GM21381 (cell line): ENCODE data around the gene C1orf50.
A peak's percentile ranks its signal among the peaks of the same experiment; 100 is the strongest.

Source experiments
- ATAC-seq: cut with Tn5 transposase; IDR thresholded peaks from one replicate; pipeline ENCODE4 v1.9.1; 2021; ENCODE audit warnings: mild to moderate bottlenecking, moderate library complexity; ENCODE audit not compliant: unreplicated experiment

The C1orf50 gene

DNA sequence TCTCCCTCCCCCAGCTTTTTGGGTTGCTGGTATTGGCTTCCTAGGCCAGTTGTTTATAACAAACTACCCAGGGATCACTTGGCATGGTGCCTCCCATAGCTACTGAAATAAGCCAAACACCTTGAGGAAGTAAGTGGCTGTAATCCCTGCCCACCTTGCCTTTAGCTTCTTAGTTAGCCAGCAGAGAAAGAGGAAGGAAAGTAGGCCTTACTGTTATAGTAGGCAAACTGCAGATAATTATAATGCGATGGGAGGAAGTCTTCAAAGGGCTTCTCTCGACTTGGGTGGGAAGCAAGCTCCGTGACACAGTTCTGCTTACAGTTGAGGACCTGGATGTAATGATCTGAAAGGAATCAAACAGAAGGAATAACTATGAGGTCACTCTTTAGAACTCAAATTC lies 8.4 kb upstream of the C1orf50 start:
- ATAC-seq = no peak

DNA sequence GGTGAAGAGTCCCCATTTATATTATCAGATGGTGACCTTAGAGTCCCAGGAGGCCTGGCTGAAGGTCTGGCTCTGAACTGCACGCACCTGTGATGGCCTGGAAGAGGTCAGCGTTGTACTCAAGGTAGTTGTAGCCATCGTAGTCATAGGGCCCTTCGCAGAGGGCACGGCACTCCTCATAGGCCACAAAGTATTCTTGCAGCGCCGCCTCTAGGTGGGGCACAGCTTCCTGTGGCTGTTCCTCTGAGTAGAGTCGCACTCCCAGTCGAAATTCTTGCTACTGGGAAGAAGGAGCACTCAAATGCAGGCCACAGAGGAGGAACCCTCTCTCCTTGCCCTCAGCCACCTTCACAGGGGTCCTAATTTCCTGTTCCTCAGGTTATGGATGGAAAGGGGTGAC lies 7.9 kb upstream of the C1orf50 start:
- ATAC-seq = no peak

DNA sequence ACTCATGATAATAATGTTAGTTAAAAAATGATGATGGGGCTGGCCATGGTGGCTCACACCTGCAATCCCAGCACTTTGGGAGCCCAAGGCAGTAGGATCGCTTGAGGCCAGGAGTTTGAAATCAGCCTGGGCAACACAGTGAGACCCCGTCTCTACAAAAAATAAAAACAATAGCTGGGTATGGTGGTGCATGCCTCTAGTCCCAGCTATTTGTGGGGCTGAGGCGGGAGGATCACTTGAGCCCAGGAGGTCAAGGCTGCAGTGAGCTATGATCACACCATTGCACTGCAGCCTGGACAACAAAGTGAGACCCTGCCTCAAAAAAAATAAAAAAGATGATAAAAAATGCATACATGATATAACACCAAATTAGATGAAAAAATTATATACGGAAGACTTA lies 5.5 kb upstream of the C1orf50 start:
- no peak for ATAC-seq

DNA sequence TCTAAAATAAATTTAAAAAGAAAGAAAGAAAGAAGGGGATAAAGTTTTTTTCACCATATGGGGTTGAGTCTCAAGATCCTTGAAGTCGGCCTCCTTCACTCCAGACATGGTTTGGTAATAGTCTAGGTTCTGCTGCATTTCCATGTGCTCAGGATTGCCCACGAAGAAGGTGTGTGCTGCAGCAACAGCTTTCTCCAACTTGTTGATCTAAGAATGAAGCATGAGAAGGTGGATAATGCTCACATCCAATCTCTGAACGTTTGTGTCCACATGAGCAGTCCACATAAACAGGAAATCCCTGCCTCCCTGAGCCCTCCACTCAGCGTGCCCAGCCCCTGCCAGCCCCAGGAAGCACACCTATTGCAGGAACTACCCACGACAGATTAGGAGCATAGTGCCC lies 4.8 kb upstream of the C1orf50 start:
- ATAC-seq = no peak

DNA sequence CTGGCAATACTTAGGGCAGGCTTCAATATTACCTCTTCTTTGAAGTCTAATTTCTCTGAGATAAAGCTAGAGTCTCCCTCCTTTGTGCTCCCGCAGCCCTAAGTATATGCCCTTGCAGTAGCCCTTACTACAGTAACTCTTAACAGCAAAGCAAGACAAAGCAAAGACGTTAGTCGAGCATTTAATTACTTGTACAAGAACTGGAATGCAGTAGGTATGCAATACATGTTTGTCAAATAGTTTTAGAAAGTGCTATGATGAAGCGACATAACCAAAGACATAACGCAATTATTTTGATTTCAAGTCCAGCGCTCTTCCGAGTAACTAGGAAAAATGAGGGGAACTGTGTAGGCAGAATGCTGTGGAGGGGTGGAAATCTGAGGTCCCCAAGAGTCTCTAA lies 1.8 kb upstream of the C1orf50 start:
- no peak for ATAC-seq

DNA sequence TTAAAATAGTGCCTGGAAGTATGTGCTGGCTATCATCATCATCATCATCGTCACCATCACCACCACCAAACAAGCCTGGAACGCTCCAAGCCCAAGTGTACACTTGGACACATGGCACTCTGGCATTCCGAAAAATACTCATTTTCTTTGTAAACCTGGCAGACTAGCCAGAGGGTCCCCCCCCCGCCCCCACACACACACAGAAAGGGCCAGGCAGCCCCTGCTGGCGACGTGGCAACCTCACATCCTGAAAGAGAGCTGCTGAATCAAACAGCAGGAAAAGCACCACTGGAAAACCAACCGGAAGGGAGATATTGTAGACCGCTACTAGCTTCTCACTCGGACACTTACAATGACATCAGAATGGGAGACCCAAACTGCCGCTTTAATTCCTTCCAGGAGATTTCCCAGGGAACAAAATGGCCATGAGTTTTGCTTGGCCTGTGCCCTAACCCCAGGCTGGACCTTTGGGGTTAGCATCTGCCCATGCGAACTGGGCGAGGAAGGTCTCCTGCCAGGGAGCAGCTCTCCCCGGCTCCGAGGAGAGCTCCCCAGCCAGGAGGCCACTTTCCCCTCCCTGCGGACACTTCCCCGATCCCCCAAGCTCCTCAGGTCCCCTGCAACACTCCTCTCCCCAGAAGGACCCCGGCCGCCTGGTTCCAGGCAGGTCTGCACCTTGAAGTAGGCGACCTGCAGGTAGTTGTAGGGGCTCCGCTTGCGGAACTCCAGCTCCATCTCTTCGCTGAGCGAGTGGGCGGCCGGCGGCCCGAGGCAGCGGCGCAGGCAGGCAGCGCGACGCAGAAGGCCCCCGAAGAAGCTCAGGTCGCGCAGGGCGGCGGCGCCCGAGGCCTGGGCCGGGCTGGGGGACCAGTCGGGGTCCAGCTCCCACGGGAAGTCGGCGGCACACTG lies 963 bp upstream of the C1orf50 start:
- peak; percentile 14 for ATAC-seq

DNA sequence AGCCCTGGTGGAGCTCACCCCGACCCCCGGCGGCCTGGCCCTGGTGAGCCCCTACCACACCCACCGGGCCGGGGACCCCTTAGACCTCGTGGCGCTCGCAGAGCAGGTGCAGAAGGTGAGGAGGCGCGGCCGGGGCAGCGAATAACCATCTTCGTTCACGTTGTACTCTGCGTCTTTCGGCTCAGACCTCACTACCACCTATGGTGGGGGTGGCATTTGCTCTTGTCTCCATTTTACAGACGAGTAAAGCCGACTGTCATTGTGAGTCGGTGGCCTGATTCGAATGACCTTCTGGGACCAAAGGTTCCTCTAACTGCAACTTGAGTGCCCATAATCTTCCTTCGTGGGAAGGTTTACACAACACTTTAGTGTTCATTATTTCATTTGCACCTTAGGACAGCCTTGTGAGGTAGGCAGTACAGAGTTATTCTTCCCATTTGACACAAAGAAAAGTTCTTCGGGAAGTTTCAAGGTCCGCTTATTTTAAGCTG lies 506 bp downstream of the C1orf50 start:
- ATAC-seq = peak; percentile 29

DNA sequence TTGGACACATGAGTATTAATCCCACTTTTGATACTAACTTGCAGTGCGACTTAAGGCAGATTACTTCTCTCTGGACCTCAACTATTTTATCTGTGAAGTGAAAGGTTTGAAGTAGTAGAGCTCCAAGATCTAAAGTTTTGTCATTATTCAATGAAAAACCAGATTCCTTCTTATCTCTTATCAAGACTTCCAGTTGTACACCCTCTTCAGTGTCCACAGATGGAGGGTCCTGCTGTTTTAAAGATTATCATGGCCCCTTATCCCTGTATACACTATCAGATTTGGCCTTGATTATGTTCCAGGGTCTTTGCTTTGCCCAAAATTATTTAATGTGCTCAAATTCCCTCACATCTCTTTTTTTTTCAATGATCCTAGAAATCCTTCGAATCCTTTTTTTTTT lies 1.1 kb downstream of the C1orf50 start:
- ATAC-seq = no peak

DNA sequence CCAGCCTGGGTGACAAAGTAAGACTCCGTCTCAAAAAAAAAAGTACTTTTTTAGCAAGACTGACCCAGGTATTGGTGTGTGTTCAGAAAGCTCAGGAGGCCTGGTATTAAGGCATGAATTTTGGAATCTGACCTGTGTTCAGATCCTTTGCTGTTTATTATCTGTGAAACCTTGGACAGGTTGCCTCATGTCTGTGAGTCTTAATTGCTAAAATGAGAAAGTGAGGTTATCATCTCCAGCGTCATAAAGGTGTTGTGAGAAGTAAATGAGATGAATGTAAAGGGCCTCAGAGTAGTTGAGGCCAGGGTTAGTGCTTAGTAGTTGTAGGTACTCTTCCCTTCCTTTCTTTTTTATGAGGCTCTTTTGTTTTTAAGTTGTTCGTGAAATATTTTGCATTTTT lies 2.8 kb downstream of the C1orf50 start:
- ATAC-seq = no peak

DNA sequence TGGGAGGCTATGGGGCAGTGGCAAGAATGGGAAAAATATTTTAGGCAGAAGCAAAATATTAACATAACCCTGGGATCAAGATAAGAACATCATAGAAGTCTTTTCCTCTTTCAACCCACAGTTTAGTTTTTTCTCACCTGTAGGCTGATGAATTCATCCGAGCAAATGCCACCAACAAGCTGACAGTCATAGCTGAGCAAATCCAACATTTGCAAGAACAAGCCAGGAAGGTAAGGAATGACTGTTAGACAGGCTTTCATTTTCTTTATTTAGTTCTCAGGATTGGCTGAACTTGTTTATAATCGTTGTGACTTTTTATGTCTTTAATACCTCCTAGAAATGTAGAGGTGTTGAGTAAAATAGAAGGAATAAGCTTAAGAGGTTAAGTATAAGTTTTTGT lies 6.4 kb downstream of the C1orf50 start:
- ATAC-seq = no peak

DNA sequence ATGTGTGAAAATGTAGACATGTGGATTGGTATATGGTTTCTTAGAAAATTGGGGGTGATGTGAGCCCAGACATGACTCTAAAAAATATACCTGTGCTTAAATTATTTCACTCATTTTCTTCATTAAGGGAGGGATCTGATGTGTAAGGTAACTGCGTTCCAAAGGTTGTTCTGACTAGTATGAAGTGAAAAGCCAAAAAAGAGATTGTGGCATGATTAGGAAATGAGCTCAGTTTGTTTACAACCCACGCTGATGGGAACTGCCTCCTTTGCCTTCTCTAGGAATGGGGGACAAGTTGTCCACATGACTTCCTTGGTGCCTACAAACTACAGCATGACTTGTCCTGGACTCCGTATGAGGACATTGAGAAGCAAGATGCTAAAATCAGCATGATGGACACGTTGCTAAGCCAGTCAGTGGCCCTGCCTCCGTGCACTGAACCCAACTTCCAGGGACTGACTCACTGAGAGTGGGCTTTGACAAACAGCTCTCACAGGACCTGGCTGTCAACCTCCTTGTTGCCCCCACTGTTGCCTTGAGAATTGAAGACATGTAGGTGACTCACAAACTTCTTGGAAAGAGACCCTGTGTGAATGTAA lies 8.0 kb downstream of the C1orf50 start:
- no peak for ATAC-seq

DNA sequence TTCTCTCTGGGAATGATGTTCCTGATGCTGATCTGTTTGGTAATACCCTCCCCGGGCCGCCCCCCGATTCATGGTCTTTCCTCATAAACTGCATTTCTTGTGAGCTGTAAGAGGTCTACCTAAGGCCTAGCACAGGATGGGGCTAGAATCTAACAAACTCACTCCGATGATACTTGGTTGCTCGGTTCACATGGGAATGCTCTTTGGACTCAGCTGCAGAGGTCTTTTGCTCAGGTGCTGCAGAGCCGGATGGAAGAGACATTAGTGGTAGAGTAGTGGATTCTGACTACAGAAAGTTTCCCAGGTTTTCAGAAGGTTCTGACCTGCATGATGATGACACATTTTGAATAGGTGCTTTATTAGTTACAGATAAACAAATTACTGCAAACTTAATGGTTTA lies 9.5 kb downstream of the C1orf50 start:
- no peak for ATAC-seq

DNA sequence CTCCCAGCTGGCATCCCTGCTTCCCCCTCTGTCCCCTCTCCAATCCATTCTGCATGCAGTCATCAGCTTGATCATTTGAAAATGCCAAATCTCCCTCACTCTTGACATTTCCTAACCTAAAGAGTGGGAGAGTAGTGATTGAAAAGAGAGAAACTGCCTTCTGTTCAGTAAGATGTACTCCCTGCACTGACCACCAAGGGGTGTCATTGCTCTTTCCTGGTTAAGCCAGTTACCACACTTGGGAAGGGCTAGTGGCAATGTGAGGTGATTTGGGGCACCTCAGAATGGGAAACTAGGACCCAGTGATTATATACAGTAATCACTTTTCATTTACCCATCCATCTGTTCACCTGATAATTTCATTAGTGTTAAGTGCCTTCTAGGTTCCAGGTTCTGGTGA lies 10.8 kb downstream of the C1orf50 start:
- ATAC-seq = no peak

DNA sequence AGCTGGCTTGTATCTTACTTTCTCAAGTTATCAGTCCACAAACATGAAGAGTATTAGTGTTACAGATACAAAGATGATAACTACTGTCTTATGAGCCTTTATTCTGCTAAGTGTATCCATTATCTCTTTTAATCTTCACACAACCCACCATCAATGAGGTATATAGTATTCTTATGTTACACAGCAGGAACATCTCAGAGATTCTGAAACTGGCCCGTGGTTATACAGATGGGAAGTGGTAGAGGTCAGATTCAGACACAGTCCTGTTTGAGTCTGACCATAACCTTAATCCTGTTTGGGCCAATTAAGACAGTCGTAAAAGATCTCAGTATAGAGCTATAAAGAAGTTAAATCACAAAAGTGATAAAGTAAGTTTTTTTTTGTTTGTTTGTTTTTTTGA lies 12.7 kb downstream of the C1orf50 start:
- no peak for ATAC-seq

DNA sequence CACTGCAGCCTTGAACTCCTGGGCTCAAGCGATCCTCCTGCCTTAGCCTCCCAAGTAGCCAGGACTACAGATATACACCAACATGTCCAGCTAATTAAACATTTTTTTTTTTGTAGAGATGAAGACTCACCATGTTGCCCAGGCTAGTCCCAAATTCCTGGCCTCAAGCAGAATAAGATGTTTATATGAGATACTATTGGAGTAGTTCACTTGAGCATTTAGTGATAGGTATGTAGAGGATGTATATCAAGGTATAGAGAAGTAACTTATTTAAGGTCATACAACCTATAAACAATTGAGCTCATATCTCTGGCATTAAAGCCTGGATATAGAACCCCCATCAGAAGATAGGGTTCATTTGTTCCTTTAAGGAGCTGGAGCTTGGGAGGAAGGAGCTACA lies 13.1 kb downstream of the C1orf50 start:
- ATAC-seq = no peak

DNA sequence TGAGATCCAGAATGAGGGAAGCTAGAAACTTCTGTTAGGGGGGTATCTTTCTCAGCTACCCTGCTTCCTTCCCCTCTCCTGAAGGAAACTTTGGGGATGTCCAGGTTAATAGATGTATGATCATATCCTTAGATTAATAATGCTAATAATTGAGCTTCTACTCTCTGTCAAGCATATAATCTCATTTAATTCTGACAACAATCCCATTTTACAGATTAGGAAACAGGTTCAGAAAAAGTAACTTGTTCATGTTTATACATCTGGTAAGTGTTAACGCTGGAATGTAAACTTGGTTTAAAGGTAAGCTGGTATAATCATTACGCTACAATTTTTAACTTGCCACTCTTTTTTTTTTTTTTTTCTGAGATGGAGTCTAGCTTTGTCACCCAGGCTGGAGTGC lies 16.0 kb downstream of the C1orf50 start:
- ATAC-seq = no peak

DNA sequence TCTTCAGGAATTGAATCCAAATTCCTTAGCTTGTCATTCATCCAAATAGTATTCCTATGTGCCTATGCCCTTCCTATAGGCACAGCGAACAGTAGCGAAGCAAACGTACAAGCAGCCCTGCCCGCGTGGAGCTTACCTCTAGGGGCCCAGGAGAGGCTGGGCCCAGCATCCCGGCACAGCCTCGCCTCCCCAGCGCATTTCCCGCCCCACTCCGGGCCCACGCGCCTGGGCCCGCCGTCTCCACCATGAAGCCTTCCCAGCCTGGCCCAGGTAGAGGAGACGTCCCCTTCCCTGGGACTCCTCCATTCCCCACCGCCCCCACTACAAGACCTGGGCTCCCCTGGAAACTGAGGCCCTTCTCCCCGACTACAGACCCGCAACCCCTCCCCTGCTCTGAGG lies 17.5 kb downstream of the C1orf50 start:
- ATAC-seq = no peak

DNA sequence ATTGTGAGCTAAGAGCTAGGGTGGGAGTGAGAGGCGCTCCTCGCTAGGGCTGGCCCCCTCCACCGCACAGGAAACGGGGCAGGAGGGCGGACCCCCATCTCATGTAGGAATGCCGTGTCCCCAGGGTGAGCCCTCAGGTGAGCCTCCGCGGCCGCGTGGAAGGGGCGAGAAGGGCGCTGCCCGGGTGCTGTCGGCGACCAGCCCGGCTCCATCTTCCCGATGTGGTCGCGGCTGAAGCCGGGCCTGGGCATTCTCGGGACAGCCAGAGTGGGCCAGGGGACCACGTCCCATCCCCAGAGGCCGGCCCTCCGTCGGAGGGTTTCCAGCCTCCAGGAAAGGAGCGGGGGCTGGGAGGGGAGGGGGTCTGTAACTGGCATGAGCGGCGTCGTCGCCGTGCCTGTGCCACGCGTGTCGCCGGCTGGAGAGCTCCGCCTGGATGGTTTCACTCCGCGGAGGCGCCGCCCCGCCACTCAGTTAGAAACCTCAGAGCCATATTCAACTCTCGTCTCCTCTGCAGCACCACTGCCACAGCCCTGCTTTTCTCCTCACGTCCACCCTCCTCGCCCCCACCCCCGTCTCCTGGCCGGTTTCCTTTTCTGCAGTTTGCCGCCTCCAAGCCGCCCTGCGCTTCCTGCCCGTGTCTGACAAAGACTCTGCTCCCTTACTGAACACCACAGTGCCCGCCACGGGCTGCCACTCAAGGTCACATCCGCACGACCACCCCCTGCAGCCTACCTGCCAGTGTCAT lies 18.1 kb downstream of the C1orf50 start, which contains the start of gene TMEM269:
Gene TMEM269 (plus strand): TSS at position 46 of the 748 bp plus-strand sequence. CDS start 4,903 bp downstream, outside the sequence.
- ATAC-seq = no peak

DNA sequence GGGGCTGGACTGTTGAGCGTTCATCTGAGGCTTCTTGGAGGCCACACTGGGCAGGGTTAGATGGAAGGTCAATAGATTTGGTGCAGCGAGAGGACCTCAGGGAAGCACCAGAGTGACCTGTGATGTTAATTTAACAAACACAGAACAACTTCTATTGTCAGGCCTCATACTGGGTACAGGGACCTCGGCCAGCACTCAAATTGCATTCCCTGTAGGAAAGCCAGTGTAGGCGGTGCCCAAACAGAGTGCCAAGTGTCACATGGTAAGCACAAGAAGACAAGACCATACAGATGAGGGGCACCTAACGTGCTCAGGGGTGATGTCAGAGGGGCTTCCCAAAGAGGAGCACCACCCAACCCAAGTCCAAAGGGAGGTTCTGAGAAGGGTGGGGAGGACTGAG lies 19.0 kb downstream of the C1orf50 start:
- no peak for ATAC-seq

DNA sequence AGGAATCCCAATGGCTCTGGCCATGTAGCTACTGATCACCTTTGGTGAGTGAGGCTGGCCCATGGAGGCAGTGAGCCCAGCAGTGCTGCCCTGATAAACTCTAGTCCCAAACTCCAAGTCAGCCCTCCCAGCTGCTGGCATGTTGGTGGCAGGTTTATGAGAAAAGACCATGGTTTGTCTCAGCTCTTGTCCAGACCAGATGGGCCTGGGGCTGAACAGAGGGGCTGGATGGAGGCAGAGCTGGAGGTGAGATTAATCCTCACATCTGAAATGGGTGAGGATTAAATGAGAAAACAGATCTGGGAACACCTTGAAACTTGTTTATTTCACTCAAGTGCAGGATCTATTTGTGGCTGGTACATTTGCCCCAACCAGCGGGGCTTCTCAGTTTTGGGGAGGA lies 21.0 kb downstream of the C1orf50 start:
- no peak for ATAC-seq

DNA sequence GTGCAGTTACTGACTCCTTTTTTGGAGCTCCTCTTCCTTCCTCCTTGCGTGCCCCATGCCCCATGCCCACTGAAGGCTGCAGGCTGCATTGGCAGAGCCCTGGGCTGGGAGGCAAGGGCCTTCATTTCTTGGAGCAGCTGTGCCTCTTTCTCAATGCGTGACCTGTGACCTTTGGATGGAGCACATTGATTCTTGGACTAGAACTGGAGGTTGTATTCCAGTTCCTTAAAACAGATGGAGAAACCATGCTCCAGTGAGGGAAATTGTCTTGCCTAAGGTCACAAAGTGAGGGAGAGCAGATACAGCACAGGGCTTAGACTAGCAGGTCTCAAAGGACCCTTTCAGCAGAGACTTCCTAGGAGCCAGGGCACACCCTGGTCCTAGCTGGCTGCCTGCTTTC lies 26.8 kb downstream of the C1orf50 start:
- ATAC-seq = no peak

DNA sequence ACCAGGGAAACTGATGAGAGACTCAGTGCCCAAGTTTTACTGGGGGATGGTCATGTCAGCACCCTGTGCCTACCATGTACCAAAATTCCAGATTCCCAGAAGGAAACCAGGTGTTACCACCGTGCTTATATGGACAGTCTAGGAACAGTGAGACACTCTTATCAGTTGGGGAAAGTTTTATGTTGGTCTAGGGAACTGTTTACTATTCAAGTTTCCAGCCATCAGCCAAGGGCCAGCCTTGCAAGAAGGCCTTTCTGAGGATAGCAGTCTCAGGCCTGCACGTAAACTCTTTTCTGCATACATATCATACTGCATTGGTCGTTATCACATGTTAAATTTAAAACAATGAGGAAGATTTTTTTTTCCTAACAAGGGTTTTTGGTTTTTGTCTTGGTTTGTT lies 30.4 kb downstream of the C1orf50 start:
- no peak for ATAC-seq
